KOPT-K1 (cell line): ENCODE measurements around the gene NKAIN2.

Experiments used
- H3K27ac ChIP-seq: fragments of 200-600 bp; sonication (generic); 2 replicates; pipeline ENCODE4 v1.5.1; 2016; ENCODE audit warnings: antibody characterized with exemption, mild to moderate bottlenecking, low read depth, low read length; ENCODE audit not compliant: poor library complexity, severe bottlenecking
- H3K36me3 ChIP-seq: fragments of 200-600 bp; sonication (generic); 2 replicates; pipeline ENCODE4 v1.5.1; 2017; ENCODE audit warnings: antibody characterized with exemption, mild to moderate bottlenecking, low read length, moderate library complexity; ENCODE audit not compliant: insufficient read depth
- H3K9me3 ChIP-seq: fragments of 200-600 bp; sonication (generic); 2 replicates; pipeline ENCODE4 v1.5.1; 2017; ENCODE audit warnings: antibody characterized with exemption, low read length, mild to moderate bottlenecking; ENCODE audit not compliant: insufficient read depth, poor library complexity, severe bottlenecking

Gene NKAIN2

GRCh38 chr6:124780623-124781022 is 977.0 kb downstream of the NKAIN2 start:
- H3K27ac ChIP-seq = no peak overlapping the region
- no peaks in the 10 kb centered on the region for H3K36me3 ChIP-seq
- H3K9me3 ChIP-seq = no peaks in the 10 kb centered on the region

GRCh38 chr6:124783344-124783743 is 979.7 kb downstream of the NKAIN2 start:
- Histone ChIP-seq H3K9me3 (no peaks in the 10 kb centered on the region), H3K27ac (no peak overlapping the region), H3K36me3 (no peaks in the 10 kb centered on the region)

GRCh38 chr6:124791156-124791555 is 987.5 kb downstream of the NKAIN2 start:
- Histone ChIP-seq H3K36me3 (no peaks in the 10 kb centered on the region), H3K27ac (no peak overlapping the region)

GRCh38 chr6:124792386-124792785 is 988.7 kb downstream of the NKAIN2 start:
- H3K9me3 ChIP-seq = no peaks in the 10 kb centered on the region
- H3K36me3 ChIP-seq = no peaks in the 10 kb centered on the region
- no peak overlapping the region for H3K27ac ChIP-seq

More at GRCh38 chr6:124791156-124791555, 987.5 kb downstream of the NKAIN2 start:
- H3K9me3 ChIP-seq = no peaks in the 10 kb centered on the region

- no peaks in the 10 kb centered on the region for H3K36me3 ChIP-seq
- H3K9me3 ChIP-seq = no peaks in the 10 kb centered on the region
- H3K27ac ChIP-seq = no peak overlapping the region
These were observed 989.7 kb downstream of the NKAIN2 start for GRCh38 chr6:124793398-124793797.

- Histone ChIP-seq H3K36me3 (no peaks in the 10 kb centered on the region), H3K27ac (no peak overlapping the region), H3K9me3 (no peaks in the 10 kb centered on the region)
These were observed 992.2 kb downstream of the NKAIN2 start for GRCh38 chr6:124795643-124796463.

- H3K36me3 ChIP-seq = no peaks in the 10 kb centered on the region
- H3K27ac ChIP-seq = no peak overlapping the region
- H3K9me3 ChIP-seq = no peaks in the 10 kb centered on the region
These were observed 992.9 kb downstream of the NKAIN2 start for GRCh38 chr6:124796464-124796970.

- H3K36me3 ChIP-seq = no peaks in the 10 kb centered on the region
- no peak overlapping the region for H3K27ac ChIP-seq
- no peaks in the 10 kb centered on the region for H3K9me3 ChIP-seq
These were observed 993.6 kb downstream of the NKAIN2 start for GRCh38 chr6:124797224-124797623.

GRCh38 chr6:124798942-124799496 is 995.4 kb downstream of the NKAIN2 start:
- no peak overlapping the region for H3K27ac ChIP-seq
- no peaks in the 10 kb centered on the region for H3K9me3 ChIP-seq
- no peaks in the 10 kb centered on the region for H3K36me3 ChIP-seq

GRCh38 chr6:124799638-124800037 is 996.0 kb downstream of the NKAIN2 start:
- Histone ChIP-seq H3K36me3 (no peaks in the 10 kb centered on the region), H3K9me3 (no peaks in the 10 kb centered on the region), H3K27ac (no peak overlapping the region)

- Histone ChIP-seq H3K9me3 (no peaks in the 10 kb centered on the region), H3K36me3 (no peaks in the 10 kb centered on the region), H3K27ac (no peak overlapping the region)
These were observed 996.6 kb downstream of the NKAIN2 start for GRCh38 chr6:124800222-124800621.

- no peak overlapping the region for H3K27ac ChIP-seq
- H3K9me3 ChIP-seq = no peaks in the 10 kb centered on the region
- H3K36me3 ChIP-seq = no peaks in the 10 kb centered on the region
These were observed 1008.4 kb downstream of the NKAIN2 start for GRCh38 chr6:124812067-124812466.

- no peak overlapping the region for H3K27ac ChIP-seq
- no peaks in the 10 kb centered on the region for H3K36me3 ChIP-seq
- H3K9me3 ChIP-seq = no peaks in the 10 kb centered on the region
These were observed 1015.7 kb downstream of the NKAIN2 start for GRCh38 chr6:124819346-124819745.

GRCh38 chr6:124822204-124822613 is 1018.5 kb downstream of the NKAIN2 start:
- H3K27ac ChIP-seq = no peak overlapping the region
- H3K9me3 ChIP-seq = no peaks in the 10 kb centered on the region
- H3K36me3 ChIP-seq = no peaks in the 10 kb centered on the region

- Histone ChIP-seq H3K36me3 (no peaks in the 10 kb centered on the region), H3K27ac (no peak overlapping the region), H3K9me3 (no peaks in the 10 kb centered on the region)
These were observed 1019.1 kb downstream of the NKAIN2 start for GRCh38 chr6:124822721-124823120.
